ENCODE data around the gene KRT76. TPM values are rescaled to one million over a fixed set of nuclear protein-coding genes. Genes with fewer than 3 reads are reported as not detected.

The KRT76 gene
- total RNA-seq, 1 donor from 2014 or later: not detected

- no peak for DNase-seq (ENCODE audit: low read depth)
- Histone ChIP-seq H3K4me3 (ENCODE audit: low read depth, low read length) (no peak overlapping the region), H3K27me3 (ENCODE audit: control insufficient read depth, insufficient read depth, low read length) (peaks cover 7% of the 10 kb centered on the region), H3K36me3 (ENCODE audit: control insufficient read depth, insufficient read depth, low read length) (no peaks in the 10 kb centered on the region)
- TF ChIP-seq CTCF (IDR thresholded peaks at IDR 0.05; ENCODE audit: insufficient read depth, low read length, poor library complexity, severe bottlenecking): no peak
These were observed 7.8 kb downstream of the KRT76 start for GRCh38 chr12:52769354-52769753.

- H3K4me3 ChIP-seq (ENCODE audit: low read depth, low read length): no peak overlapping the region
These were observed 8.5 kb downstream of the KRT76 start for GRCh38 chr12:52768479-52769200.

GRCh38 chr12:52767427-52767826, 9.7 kb downstream of the KRT76 start:
- DNase-seq (ENCODE audit: low read depth): no peak
- Histone ChIP-seq H3K27me3 (ENCODE audit: control insufficient read depth, insufficient read depth, low read length) (peaks cover 4% of the 10 kb centered on the region), H3K4me3 (ENCODE audit: low read depth, low read length) (no peak overlapping the region), H3K36me3 (ENCODE audit: control insufficient read depth, insufficient read depth, low read length) (no peaks in the 10 kb centered on the region)
- TF ChIP-seq CTCF (IDR thresholded peaks at IDR 0.05; ENCODE audit: insufficient read depth, low read length, poor library complexity, severe bottlenecking): no peak

More at GRCh38 chr12:52768479-52769200, 8.5 kb downstream of the KRT76 start:
- Histone ChIP-seq H3K27me3 (ENCODE audit: control insufficient read depth, insufficient read depth, low read length) (peaks cover 7% of the 10 kb centered on the region), H3K36me3 (ENCODE audit: control insufficient read depth, insufficient read depth, low read length) (no peaks in the 10 kb centered on the region)
- TF ChIP-seq CTCF (IDR thresholded peaks at IDR 0.05; ENCODE audit: insufficient read depth, low read length, poor library complexity, severe bottlenecking): no peak
- no peak for DNase-seq (ENCODE audit: low read depth)

- DNase-seq (ENCODE audit: low read depth): no peak
- no peak for TF ChIP-seq CTCF (IDR thresholded peaks at IDR 0.05; ENCODE audit: insufficient read depth, low read length, poor library complexity, severe bottlenecking)
- no peak overlapping the region for H3K4me3 ChIP-seq (ENCODE audit: low read depth, low read length)
- H3K36me3 ChIP-seq (ENCODE audit: control insufficient read depth, insufficient read depth, low read length): no peaks in the 10 kb centered on the region
- H3K27me3 ChIP-seq (ENCODE audit: control insufficient read depth, insufficient read depth, low read length): peaks cover 3% of the 10 kb centered on the region
These were observed 10.1 kb downstream of the KRT76 start for GRCh38 chr12:52767020-52767379.

- DNase-seq (ENCODE audit: low read depth): no peak
- H3K4me3 ChIP-seq (ENCODE audit: low read depth, low read length): no peak overlapping the region
- no peaks in the 10 kb centered on the region for H3K36me3 ChIP-seq (ENCODE audit: control insufficient read depth, insufficient read depth, low read length)
- no peak for TF ChIP-seq CTCF (IDR thresholded peaks at IDR 0.05; ENCODE audit: insufficient read depth, low read length, poor library complexity, severe bottlenecking)
- H3K27me3 ChIP-seq (ENCODE audit: control insufficient read depth, insufficient read depth, low read length): peaks cover 2% of the 10 kb centered on the region
These were observed 10.7 kb downstream of the KRT76 start for GRCh38 chr12:52766351-52767019.

All from kidney epithelial cell (primary cell).